ENCODE data around the gene A1BG. TPM values are rescaled to one million over a fixed set of nuclear protein-coding genes. Genes with fewer than 3 reads are reported as not detected.

Gene A1BG
- polyA plus RNA-seq, 4 donors = 1.3 to 2.0 (median 1.5) TPM

DNA sequence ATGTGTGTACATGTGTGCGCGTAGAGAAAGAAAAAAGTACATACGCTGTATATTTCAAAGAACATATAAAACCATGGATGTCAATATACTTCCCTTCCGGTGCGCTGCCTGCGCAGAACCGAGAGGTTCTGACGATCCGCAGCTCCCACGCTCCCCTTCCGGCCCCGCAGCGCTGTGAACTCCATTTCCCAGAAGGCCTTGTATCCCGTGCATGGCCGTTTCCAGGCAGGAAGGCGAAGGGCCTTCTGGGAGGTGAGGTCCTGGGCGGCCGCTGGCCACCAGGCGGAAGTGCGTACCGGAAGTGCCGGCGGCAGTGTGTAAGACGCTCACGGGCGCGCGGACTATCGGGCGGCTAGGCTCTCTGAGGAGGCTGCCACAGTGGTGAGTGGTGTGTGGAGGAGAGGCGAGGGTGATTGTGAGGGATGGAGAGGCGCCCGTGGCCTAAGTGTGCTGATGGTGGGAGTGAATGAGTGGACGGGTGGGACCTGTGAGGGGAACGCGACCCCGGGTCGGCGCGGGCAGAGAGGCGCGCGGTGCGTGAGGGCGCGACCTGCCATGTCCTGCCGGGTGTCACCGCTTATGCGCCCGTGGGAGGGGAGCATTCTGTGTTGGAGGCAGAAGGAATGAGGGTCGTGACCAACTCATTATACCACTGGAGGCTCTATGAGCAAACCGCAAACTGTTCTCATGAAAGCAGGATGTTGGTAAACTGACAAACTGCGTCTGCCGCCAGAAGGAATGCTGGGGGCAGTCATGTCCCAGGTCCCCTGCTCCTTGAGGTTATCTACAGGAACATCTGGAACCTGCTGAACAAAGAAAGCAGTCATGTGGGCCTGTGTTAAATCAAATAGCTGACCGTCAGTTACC lies 48.0 kb downstream of the A1BG start, which contains the start of gene ERVK3-1:
Gene ERVK3-1, plus strand, starts transcription at position 313 of the 867 bp plus-strand sequence. CDS start 6,792 bp downstream, outside the sequence.
- peak in 3 of 4 donors; percentile 84 to 90 (median 89) for DNase-seq (ENCODE audit: low read depth in 4 of 4, low spot score in 2 of 4)

DNA sequence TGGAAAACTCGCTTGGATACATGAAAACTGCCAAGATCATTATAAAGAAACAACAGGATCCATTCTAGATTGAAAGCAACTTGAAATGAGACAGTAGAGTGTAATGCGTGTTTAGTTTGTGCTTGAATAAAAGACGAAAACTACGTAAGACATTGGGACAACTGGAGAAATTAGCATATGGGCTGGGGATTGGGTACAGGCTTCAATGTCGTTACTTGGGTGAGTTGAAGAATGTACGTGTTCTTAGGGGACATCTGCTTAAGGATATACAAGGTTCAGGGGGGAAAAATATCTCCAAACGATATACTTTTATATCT lies 48.6 kb downstream of the A1BG start:
- DNase-seq (ENCODE audit: low read depth in 4 of 4, low spot score in 2 of 4) = no peak

DNA sequence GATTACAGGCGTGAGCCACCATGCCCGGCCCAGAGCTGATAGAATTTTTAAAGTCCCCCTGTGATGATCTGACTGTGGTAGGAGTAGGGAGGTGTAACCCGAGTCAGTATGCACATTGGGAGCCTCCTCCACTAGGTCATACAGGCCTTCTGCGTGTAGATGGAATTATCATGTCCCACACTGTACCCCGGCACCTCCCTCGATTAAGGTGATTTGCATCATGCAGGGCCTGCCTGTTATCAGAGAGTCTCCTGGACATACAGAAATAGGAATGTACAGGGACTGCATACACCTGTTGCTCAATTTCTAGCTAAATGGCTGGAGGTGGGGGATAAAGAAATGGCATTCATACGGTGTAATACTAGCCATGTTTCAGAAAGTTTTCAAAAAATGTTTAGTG lies 49.0 kb downstream of the A1BG start:
- DNase-seq (ENCODE audit: low read depth in 4 of 4, low spot score in 2 of 4) = no peak

DNA sequence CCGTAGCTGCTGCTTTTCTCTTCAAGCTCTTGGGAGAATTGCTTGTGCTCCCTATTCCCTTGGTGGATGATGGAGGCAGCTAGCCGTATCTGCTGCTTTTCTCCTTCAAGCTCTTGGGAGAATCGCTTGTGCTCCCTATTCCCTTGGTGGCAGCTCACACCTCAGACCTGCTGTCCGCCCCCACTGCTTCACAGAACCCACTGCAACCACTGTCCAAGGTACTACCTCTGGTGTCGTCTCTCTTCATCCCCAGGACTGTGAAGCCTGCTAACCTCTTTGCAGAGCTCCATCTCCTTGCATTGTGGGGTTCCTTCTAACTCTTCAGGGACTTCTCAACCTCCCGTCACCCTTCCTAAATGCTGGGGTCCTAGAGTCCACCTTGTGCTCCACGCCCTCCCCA lies 52.7 kb downstream of the A1BG start:
- no peak for DNase-seq (ENCODE audit: low read depth in 4 of 4, low spot score in 2 of 4)

DNA sequence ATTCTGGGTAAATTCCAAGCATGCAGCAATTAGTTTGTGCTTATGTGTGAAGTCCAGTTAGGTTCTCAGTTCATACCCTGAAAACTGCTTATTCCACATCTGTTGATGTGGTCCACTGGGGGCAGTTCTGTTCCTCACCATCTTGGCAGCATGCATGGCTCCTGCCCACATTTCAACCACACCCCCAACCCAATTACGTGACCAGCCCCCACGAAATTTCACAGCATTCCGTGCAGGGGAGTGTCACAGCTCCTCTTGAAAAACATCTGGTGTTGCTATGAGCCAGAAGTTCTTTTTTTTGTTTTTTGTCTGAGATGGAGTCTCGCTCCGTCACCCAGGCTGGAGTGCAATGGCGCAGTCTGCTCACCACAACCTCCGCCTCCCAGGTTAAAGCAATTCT lies 57.2 kb downstream of the A1BG start:
- no peak for DNase-seq (ENCODE audit: low read depth in 4 of 4, low spot score in 2 of 4)

Other genes starting within 250 kb of the A1BG start
- gene ZNF329, start 202.7 kb downstream of the A1BG start, polyA plus RNA-seq (ENCODE audit: insufficient read length in 4 of 4) = 10 to 100 TPM; 20.4 to 24.0 (median 21.5) TPM
- 10 to 100 TPM; 17.6 to 25.8 (median 20.7) TPM for gene ZNF274, start 170.4 kb downstream of the A1BG start, polyA plus RNA-seq (ENCODE audit: insufficient read length in 4 of 4)
- gene ZNF544, start 124.6 kb downstream of the A1BG start, polyA plus RNA-seq (ENCODE audit: insufficient read length in 4 of 4) = 10 to 100 TPM; 32.4 to 48.9 (median 35.6) TPM
- 1 to 10 TPM; 6.1 to 9.9 (median 7.9) TPM for gene ZNF8, start 74.5 kb downstream of the A1BG start, polyA plus RNA-seq (ENCODE audit: insufficient read length in 4 of 4)
- gene ERVK3-1, start 48.1 kb downstream of the A1BG start, polyA plus RNA-seq (ENCODE audit: insufficient read length in 4 of 4) = 10 to 100 TPM; 49.7 to 58.3 (median 51.6) TPM
- 1 to 10 TPM; 3.0 to 4.2 (median 3.5) TPM for gene ZSCAN22, start 26.5 kb downstream of the A1BG start, polyA plus RNA-seq (ENCODE audit: insufficient read length in 4 of 4)
- 1 to 10 TPM; 3.4 to 7.9 (median 5.6) TPM for gene ZNF497, start 9.3 kb upstream of the A1BG start, polyA plus RNA-seq (ENCODE audit: insufficient read length in 4 of 4)
- 1 to 10 TPM; 2.6 to 7.1 (median 5.3) TPM for gene ZNF837, start 27.5 kb upstream of the A1BG start, polyA plus RNA-seq (ENCODE audit: insufficient read length in 4 of 4)
- 1,000 to 10,000 TPM in 2 of 4 donors, 100 to 1,000 TPM in 2; 891 to 1,257 (median 971) TPM for gene RPS5, start 33.8 kb upstream of the A1BG start, polyA plus RNA-seq (ENCODE audit: insufficient read length in 4 of 4)
- gene RNF225, start 42.2 kb upstream of the A1BG start, polyA plus RNA-seq (ENCODE audit: insufficient read length in 4 of 4) = not detected
- 10 to 100 TPM; 11.2 to 14.6 (median 14.3) TPM for gene ZNF584, start 55.2 kb upstream of the A1BG start, polyA plus RNA-seq (ENCODE audit: insufficient read length in 4 of 4)
- 10 to 100 TPM; 11.9 to 16.1 (median 15.0) TPM for gene ZNF132, start 86.7 kb upstream of the A1BG start, polyA plus RNA-seq (ENCODE audit: insufficient read length in 4 of 4)
- 1 to 10 TPM; 4.5 to 7.0 (median 5.6) TPM for gene ZNF324B, start 98.1 kb upstream of the A1BG start, polyA plus RNA-seq (ENCODE audit: insufficient read length in 4 of 4)
- 10 to 100 TPM in 2 of 4 donors, 1 to 10 TPM in 2; 8.9 to 13.5 (median 10.8) TPM for gene ZNF324, start 113.6 kb upstream of the A1BG start, polyA plus RNA-seq (ENCODE audit: insufficient read length in 4 of 4)
- 10 to 100 TPM; 12.4 to 24.5 (median 17.9) TPM for gene ZNF446, start 122.9 kb upstream of the A1BG start, polyA plus RNA-seq (ENCODE audit: insufficient read length in 4 of 4)
- gene SLC27A5, start 158.5 kb upstream of the A1BG start, polyA plus RNA-seq (ENCODE audit: insufficient read length in 4 of 4) = 10 to 100 TPM in 2 of 4 donors, 1 to 10 TPM in 2; 9.7 to 13.4 (median 10.1) TPM
- 10 to 100 TPM in 3 of 4 donors, 1 to 10 TPM in 1; 9.0 to 18.3 (median 13.5) TPM for gene ZBTB45, start 166.3 kb upstream of the A1BG start, polyA plus RNA-seq (ENCODE audit: insufficient read length in 4 of 4)
- gene TRIM28, start 190.6 kb upstream of the A1BG start, polyA plus RNA-seq (ENCODE audit: insufficient read length in 4 of 4) = 100 to 1,000 TPM; 665 to 780 (median 704) TPM
- gene CHMP2A, start 201.6 kb upstream of the A1BG start, polyA plus RNA-seq (ENCODE audit: insufficient read length in 4 of 4) = 100 to 1,000 TPM; 118 to 132 (median 126) TPM
- gene UBE2M, start 205.1 kb upstream of the A1BG start, polyA plus RNA-seq (ENCODE audit: insufficient read length in 4 of 4) = 100 to 1,000 TPM in 1 of 4 donors, 10 to 100 TPM in 3; 87.6 to 104 (median 95.3) TPM
- 10 to 100 TPM; 18.2 to 61.3 (median 43.9) TPM for gene MZF1, start 219.8 kb upstream of the A1BG start, polyA plus RNA-seq (ENCODE audit: insufficient read length in 4 of 4)

All from left renal cortex interstitium (tissue), 4 donors.